HK-2 (cell line): Measurements from ENCODE around the gene SLC35A3.
"Not testable (repeated sequence)": the region's sequence is repeated elsewhere in the genome, so short reads cannot be mapped to it uniquely, and the experiment has no call there.

Experiments
- DNase-seq: peaks from one replicate; pipeline ENCODE4 v3.0.0-alpha.2; 2018; ENCODE audit not compliant: unreplicated experiment

SLC35A3 gene

GRCh38 chr1:100035214-100035613 lies 65.4 kb downstream of the SLC35A3 start:
- no peak for DNase-seq

- peak; percentile 24 for DNase-seq
Observed at GRCh38 chr1:100036718-100037655, 67.2 kb downstream of the SLC35A3 start.

- DNase-seq, result no peak
Observed at GRCh38 chr1:100037656-100037926, 67.8 kb downstream of the SLC35A3 start.

GRCh38 chr1:100037927-100038659 lies 68.3 kb downstream of the SLC35A3 start:
- peak; percentile 86 for DNase-seq

- DNase-seq, result peak; percentile 67
Observed at GRCh38 chr1:100038660-100039287, 69.0 kb downstream of the SLC35A3 start.

GRCh38 chr1:100039591-100039990 lies 69.8 kb downstream of the SLC35A3 start:
- no peak for DNase-seq

GRCh38 chr1:100045206-100045605 lies 75.4 kb downstream of the SLC35A3 start:
- no peak for DNase-seq

- not testable (repeated sequence) for DNase-seq
Observed at GRCh38 chr1:100047235-100047708, 77.5 kb downstream of the SLC35A3 start.

- no peak for DNase-seq
Observed at GRCh38 chr1:100050139-100050538, 80.3 kb downstream of the SLC35A3 start.

GRCh38 chr1:100051401-100051800 lies 81.6 kb downstream of the SLC35A3 start:
- DNase-seq, result no peak

- no peak for DNase-seq
Observed at GRCh38 chr1:100051893-100052292, 82.1 kb downstream of the SLC35A3 start.

GRCh38 chr1:100053119-100053518 lies 83.3 kb downstream of the SLC35A3 start:
- DNase-seq, result no peak

- no peak for DNase-seq
Observed at GRCh38 chr1:100053727-100054126, 83.9 kb downstream of the SLC35A3 start.

GRCh38 chr1:100061681-100062080 lies 91.9 kb downstream of the SLC35A3 start:
- DNase-seq, result no peak

GRCh38 chr1:100065183-100065968 lies 95.6 kb downstream of the SLC35A3 start:
- DNase-seq, result no peak

- no peak for DNase-seq
Observed at GRCh38 chr1:100065969-100066227, 96.1 kb downstream of the SLC35A3 start.

GRCh38 chr1:100070201-100070939 lies 100.6 kb downstream of the SLC35A3 start:
- no peak for DNase-seq

- no peak for DNase-seq
Observed at GRCh38 chr1:100073531-100073930, 103.7 kb downstream of the SLC35A3 start.

GRCh38 chr1:100074604-100075395 lies 105.0 kb downstream of the SLC35A3 start:
- DNase-seq, result no peak

- DNase-seq, result no peak
Observed at GRCh38 chr1:100075773-100076172, 106.0 kb downstream of the SLC35A3 start.
